OCI-LY3 (cell line): ENCODE measurements around the gene APOBEC3A.

Experiments used
- CTCF ChIP-seq: fragments of 200-600, 300-600 bp; sonication (generic); IDR thresholded peaks from 2 replicates; pipeline ENCODE4 v1.5.1; 2014; ENCODE audit warnings: antibody characterized with exemption, low read length, low read depth
- EZH2phosphoT487 ChIP-seq: fragments of 200-600 bp; shearing (Covaris generic); IDR thresholded peaks from 2 replicates; pipeline ENCODE4 v1.6.1; 2018; ENCODE audit warnings: antibody characterized with exemption, mixed run types, low read depth

- TF ChIP-seq CTCF (no peak), EZH2phosphoT487 (no peak)
These were observed 36.3 kb upstream of the APOBEC3A start for GRCh38 chr22:38921120-38921519.
